ENCODE data around the gene PPM1D. TPM values are rescaled to one million over a fixed set of nuclear protein-coding genes. Genes with fewer than 3 reads are reported as not detected.

PPM1D gene
- total RNA-seq, 1 experiment from 2014 or later: 17.9 TPM

DNA sequence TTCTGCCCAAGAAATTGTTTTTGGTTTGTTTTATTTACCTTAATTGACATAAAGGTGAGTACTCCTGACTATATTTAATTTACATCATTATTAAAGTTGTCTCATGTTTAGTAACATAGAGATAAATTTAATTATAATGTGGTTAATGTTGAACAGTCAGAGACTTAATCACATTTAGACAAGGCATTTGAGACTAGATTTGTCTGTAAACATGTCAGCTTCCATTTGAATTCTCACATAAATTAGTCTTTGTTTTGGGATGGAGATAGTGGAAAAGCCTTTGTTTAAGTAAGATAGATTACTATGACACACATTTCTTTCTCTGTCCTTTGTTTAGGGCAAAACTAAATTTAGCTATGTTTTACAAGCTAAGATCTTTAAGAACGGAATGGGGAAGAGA, 59.2 kb downstream of the PPM1D start:
- Histone ChIP-seq H3K27me3 (replicated peaks; ENCODE audit: control insufficient read depth, insufficient read depth, low read length) (no peaks in the 10 kb centered on the region), H3K9me3 (no peaks in the 10 kb centered on the region), H3K4me1 (no peaks in the 10 kb centered on the region), H3K4me3 (ENCODE audit: low read depth, low read length) (no peak overlapping the region), H3K36me3 (ENCODE audit: control insufficient read depth, insufficient read depth, low read length) (no peaks in the 10 kb centered on the region)
- Mint-ChIP-seq H3K27ac (ENCODE audit: unreplicated experiment) (no peak overlapping the region), H3K36me3 (ENCODE audit: insufficient read depth, unreplicated experiment) (peaks cover 6% of the 10 kb centered on the region), H3K4me3 (ENCODE audit: unreplicated experiment) (no peak overlapping the region), H3K27me3 (ENCODE audit: insufficient read depth, unreplicated experiment) (no peaks in the 10 kb centered on the region), H3K9me3 (ENCODE audit: unreplicated experiment) (no peaks in the 10 kb centered on the region), H3K4me1 (ENCODE audit: low read depth, unreplicated experiment) (no peaks in the 10 kb centered on the region)
- POLR2A ChIA-PET: no interaction called here
- CTCF ChIA-PET: no interaction called here
- intact Hi-C loops (cut with micrococcal nuclease; ENCODE audit: unreplicated experiment): no loop called here
- BruUV-seq (replicated peaks): no TSS peak
- TF ChIP-seq, protein P1, sequence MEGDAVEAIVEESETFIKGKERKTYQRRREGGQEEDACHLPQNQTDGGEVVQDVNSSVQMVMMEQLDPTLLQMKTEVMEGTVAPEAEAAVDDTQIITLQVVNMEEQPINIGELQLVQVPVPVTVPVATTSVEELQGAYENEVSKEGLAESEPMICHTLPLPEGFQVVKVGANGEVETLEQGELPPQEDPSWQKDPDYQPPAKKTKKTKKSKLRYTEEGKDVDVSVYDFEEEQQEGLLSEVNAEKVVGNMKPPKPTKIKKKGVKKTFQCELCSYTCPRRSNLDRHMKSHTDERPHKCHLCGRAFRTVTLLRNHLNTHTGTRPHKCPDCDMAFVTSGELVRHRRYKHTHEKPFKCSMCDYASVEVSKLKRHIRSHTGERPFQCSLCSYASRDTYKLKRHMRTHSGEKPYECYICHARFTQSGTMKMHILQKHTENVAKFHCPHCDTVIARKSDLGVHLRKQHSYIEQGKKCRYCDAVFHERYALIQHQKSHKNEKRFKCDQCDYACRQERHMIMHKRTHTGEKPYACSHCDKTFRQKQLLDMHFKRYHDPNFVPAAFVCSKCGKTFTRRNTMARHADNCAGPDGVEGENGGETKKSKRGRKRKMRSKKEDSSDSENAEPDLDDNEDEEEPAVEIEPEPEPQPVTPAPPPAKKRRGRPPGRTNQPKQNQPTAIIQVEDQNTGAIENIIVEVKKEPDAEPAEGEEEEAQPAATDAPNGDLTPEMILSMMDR (IDR thresholded peaks at IDR 0.05; ENCODE audit: insufficient read depth in 1 of 2, low read depth in 1 of 2, low read length in 1 of 2, severe bottlenecking in 1 of 2, unreplicated experiment in 1 of 2): no peak
- DNase-seq: no peak

DNA sequence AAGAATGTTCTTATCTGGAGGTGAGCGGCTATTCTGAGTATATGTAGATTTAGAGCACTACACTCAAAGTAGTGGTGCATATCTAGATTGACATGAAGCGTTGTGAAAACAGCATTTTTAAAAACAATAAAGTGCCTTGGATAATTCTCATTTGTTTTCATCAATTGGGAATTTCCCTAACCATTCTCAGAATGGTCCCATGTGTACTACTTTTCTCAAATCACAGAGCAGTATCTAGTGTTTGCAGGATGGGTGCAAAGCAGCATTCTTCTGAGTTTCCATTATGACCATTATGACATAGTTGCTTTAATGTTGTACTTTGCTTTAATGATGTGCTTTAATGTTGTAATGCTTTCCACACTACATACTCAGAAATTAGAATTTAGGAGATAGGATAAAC, 61.5 kb downstream of the PPM1D start:
- H3K4me1 Mint-ChIP-seq (ENCODE audit: low read depth, unreplicated experiment): no peaks in the 10 kb centered on the region

DNA sequence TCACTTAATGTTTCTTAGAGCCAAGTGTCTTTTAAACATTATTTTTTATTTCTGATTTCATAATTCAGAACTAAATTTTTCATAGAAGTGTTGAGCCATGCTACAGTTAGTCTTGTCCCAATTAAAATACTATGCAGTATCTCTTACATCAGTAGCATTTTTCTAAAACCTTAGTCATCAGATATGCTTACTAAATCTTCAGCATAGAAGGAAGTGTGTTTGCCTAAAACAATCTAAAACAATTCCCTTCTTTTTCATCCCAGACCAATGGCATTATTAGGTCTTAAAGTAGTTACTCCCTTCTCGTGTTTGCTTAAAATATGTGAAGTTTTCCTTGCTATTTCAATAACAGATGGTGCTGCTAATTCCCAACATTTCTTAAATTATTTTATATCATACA, 64.0 kb downstream of the PPM1D start:
- Histone ChIP-seq H3K27me3 (replicated peaks; ENCODE audit: control insufficient read depth, insufficient read depth, low read length) (no peaks in the 10 kb centered on the region), H3K4me3 (ENCODE audit: low read depth, low read length) (no peak overlapping the region), H3K36me3 (ENCODE audit: control insufficient read depth, insufficient read depth, low read length) (no peaks in the 10 kb centered on the region), H3K9me3 (no peaks in the 10 kb centered on the region), H3K4me1 (no peaks in the 10 kb centered on the region)
- DNase-seq: no peak
- Mint-ChIP-seq H3K27me3 (ENCODE audit: insufficient read depth, unreplicated experiment) (no peaks in the 10 kb centered on the region), H3K4me1 (ENCODE audit: low read depth, unreplicated experiment) (no peaks in the 10 kb centered on the region), H3K27ac (ENCODE audit: unreplicated experiment) (no peak overlapping the region), H3K4me3 (ENCODE audit: unreplicated experiment) (no peak overlapping the region), H3K9me3 (ENCODE audit: unreplicated experiment) (no peaks in the 10 kb centered on the region), H3K36me3 (ENCODE audit: insufficient read depth, unreplicated experiment) (peaks cover 11% of the 10 kb centered on the region)
- no TSS peak for BruUV-seq (replicated peaks)
- ChIA-PET POLR2A (no interaction called here), CTCF (no interaction called here)
- TF ChIP-seq, protein P1 (IDR thresholded peaks at IDR 0.05; ENCODE audit: insufficient read depth in 1 of 2, low read depth in 1 of 2, low read length in 1 of 2, severe bottlenecking in 1 of 2, unreplicated experiment in 1 of 2): no peak
- intact Hi-C loops (cut with micrococcal nuclease; ENCODE audit: unreplicated experiment): no loop called here

More for the DNA sequence above, 61.5 kb downstream of the PPM1D start:
- Histone ChIP-seq H3K27me3 (replicated peaks; ENCODE audit: control insufficient read depth, insufficient read depth, low read length) (no peaks in the 10 kb centered on the region), H3K9me3 (no peaks in the 10 kb centered on the region), H3K4me1 (no peaks in the 10 kb centered on the region), H3K36me3 (ENCODE audit: control insufficient read depth, insufficient read depth, low read length) (no peaks in the 10 kb centered on the region), H3K4me3 (ENCODE audit: low read depth, low read length) (no peak overlapping the region)
- Mint-ChIP-seq H3K27me3 (ENCODE audit: insufficient read depth, unreplicated experiment) (no peaks in the 10 kb centered on the region), H3K4me3 (ENCODE audit: unreplicated experiment) (no peak overlapping the region), H3K36me3 (ENCODE audit: insufficient read depth, unreplicated experiment) (peaks cover 15% of the 10 kb centered on the region), H3K27ac (ENCODE audit: unreplicated experiment) (no peak overlapping the region), H3K9me3 (ENCODE audit: unreplicated experiment) (no peaks in the 10 kb centered on the region)
- no TSS peak for BruUV-seq (replicated peaks)
- intact Hi-C loops (cut with micrococcal nuclease; ENCODE audit: unreplicated experiment): no loop called here
- TF ChIP-seq, protein P1 (IDR thresholded peaks at IDR 0.05; ENCODE audit: insufficient read depth in 1 of 2, low read depth in 1 of 2, low read length in 1 of 2, severe bottlenecking in 1 of 2, unreplicated experiment in 1 of 2): no peak
- POLR2A ChIA-PET: no interaction called here
- no peak for DNase-seq
- CTCF ChIA-PET: no interaction called here
